HEK293T (cell line): ENCODE measurements around the gene SLC10A2.
"Not testable (repeated sequence)": the region's sequence is repeated elsewhere in the genome, so short reads cannot be mapped to it uniquely, and the experiment has no call there.

Experiments
- CTCF ChIA-PET: fragments of 350-600 bp; formaldehyde crosslinking; extraction: SDS; loops from one replicate; lab custom pipeline; 2021; ENCODE audit warnings: antibody characterized with exemption, inconsistent platforms; lab: Yijun Ruan, JAX
- POLR2A ChIA-PET: fragments of 350-600 bp; formaldehyde crosslinking; extraction: SDS; loops from one replicate; lab custom pipeline; 2020; ENCODE audit warnings: antibody characterized with exemption, inconsistent platforms; lab: Yijun Ruan, JAX
- DNase-seq: peaks from one replicate; pipeline ENCODE4 v3.0.0; 2012; ENCODE audit warnings: mixed read lengths; ENCODE audit errors: extremely low spot score
- ARNT ChIP-seq: fragments of 450-650 bp; IDR thresholded peaks from 2 replicates; pipeline ENCODE4 v1.6.1; 2017; ENCODE audit warnings: mild to moderate bottlenecking
- BHLHE40 ChIP-seq: fragments of 450-650 bp; IDR thresholded peaks from 2 replicates; pipeline ENCODE4 v1.6.1; 2016; ENCODE audit warnings: mild to moderate bottlenecking, moderate library complexity, borderline replicate concordance
- CTBP1 ChIP-seq: fragments of 450-650 bp; IDR thresholded peaks from 2 replicates; pipeline ENCODE4 v1.6.1; 2016; ENCODE audit warnings: borderline replicate concordance
- ELF4 ChIP-seq: fragments of 450-650 bp; IDR thresholded peaks from 2 replicates; pipeline ENCODE4 v1.6.1; 2017; ENCODE audit warnings: antibody characterized with exemption
- FOXA1 ChIP-seq: fragments of 450-650 bp; IDR thresholded peaks from 2 replicates; pipeline ENCODE4 v1.6.1; 2016; ENCODE audit warnings: mild to moderate bottlenecking
- FOXK2 ChIP-seq: fragments of 450-650 bp; IDR thresholded peaks from 2 replicates; pipeline ENCODE4 v1.6.1; 2016; ENCODE audit warnings: mild to moderate bottlenecking
- FOXM1 ChIP-seq: fragments of 450-650 bp; IDR thresholded peaks from 2 replicates; pipeline ENCODE4 v1.6.1; 2017; ENCODE audit warnings: mild to moderate bottlenecking, borderline replicate concordance
- HDGF ChIP-seq: fragments of 450-650 bp; IDR thresholded peaks from 2 replicates; pipeline ENCODE4 v1.6.1; 2017; ENCODE audit warnings: antibody characterized with exemption, borderline replicate concordance
- L3MBTL2 ChIP-seq: fragments of 450-650 bp; conservative IDR thresholded peaks from 2 replicates; pipeline ENCODE4 v1.6.1; 2016; ENCODE audit warnings: mild to moderate bottlenecking
- LEF1 ChIP-seq: fragments of 450-650 bp; IDR thresholded peaks from 2 replicates; pipeline ENCODE4 v1.6.1; 2017; ENCODE audit warnings: mild to moderate bottlenecking, borderline replicate concordance
- NFRKB ChIP-seq: fragments of 450-650 bp; IDR thresholded peaks from 2 replicates; pipeline ENCODE4 v1.6.1; 2016; ENCODE audit warnings: mild to moderate bottlenecking, moderate library complexity
- PKNOX1 ChIP-seq: fragments of 450-650 bp; IDR thresholded peaks from 2 replicates; pipeline ENCODE4 v1.6.1; 2016
- SP1 ChIP-seq: fragments of 450-650 bp; IDR thresholded peaks from 2 replicates; pipeline ENCODE4 v1.6.1; 2017
- SUZ12 ChIP-seq: fragments of 450-650 bp; IDR thresholded peaks from 2 replicates; pipeline ENCODE4 v1.6.1; 2016; ENCODE audit warnings: mild to moderate bottlenecking
- TARDBP ChIP-seq: fragments of 450-650 bp; IDR thresholded peaks from 2 replicates; pipeline ENCODE4 v1.6.1; 2016
- ZNF384 ChIP-seq: fragments of 450-650 bp; IDR thresholded peaks from 2 replicates; pipeline ENCODE4 v1.6.1; 2016

The SLC10A2 gene

DNA sequence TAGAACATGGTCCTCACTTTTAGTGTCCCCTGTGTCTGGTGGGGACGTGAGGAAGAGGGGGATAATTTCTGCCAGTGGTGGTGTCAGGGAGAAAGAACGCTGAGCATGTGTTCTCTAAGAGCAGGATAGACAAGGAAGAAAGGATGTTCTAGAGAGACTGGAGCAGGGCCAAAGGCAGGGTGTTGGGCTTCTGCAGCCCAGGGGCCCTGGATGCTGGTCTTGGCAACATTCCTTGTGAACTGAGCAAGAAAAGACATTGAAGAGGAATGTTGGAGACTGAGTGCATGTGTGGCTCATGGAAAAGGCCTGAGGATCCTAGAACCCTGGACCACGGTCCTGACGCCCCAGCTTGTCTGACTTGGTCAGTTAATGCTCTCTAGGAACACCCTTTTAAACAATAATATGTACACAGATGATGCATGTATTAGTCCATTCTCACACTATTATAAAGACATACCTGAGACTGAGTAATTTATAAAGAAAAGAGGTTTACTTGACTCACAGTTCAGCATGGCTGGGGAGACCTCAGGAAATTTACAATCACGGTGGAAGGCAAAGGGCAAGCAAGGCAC, 33.6 kb upstream of the SLC10A2 start:
- DNase-seq: no peak
- POLR2A ChIA-PET: no interaction called here
- TF ChIP-seq ARNT: no peak
- TF ChIP-seq TARDBP: no peak
- no peak for TF ChIP-seq HDGF
- TF ChIP-seq CTBP1: no peak
- no peak for TF ChIP-seq BHLHE40
- no peak for TF ChIP-seq SUZ12
- CTCF ChIA-PET: no interaction called here

DNA sequence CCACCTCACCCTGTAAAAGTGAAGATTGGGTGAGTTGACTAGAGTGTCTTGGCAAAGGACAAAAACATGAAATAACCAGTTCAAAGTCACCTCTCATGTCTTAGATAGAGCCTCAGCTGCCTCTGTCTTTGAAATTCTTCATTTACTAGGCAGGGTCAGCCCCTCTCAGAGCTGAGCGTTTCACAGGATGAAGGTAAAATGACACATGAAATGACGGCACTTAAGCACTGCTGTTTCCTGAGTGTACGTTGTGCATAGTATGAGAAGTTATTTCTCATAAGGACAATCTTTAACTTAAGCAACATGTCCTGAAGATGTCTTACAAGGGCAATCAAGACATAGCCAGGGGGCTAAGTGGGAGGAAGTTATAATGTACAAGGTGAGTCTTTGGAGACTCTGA, 32.3 kb upstream of the SLC10A2 start:
- ChIA-PET POLR2A (no interaction called here), CTCF (no interaction called here)
- TF ChIP-seq FOXK2: no peak
- TF ChIP-seq LEF1: no peak
- no peak for TF ChIP-seq L3MBTL2
- TF ChIP-seq SP1: no peak
- no peak for TF ChIP-seq HDGF
- no peak for TF ChIP-seq CTBP1
- no peak for TF ChIP-seq FOXM1
- TF ChIP-seq ELF4: no peak
- TF ChIP-seq FOXA1: no peak
- no peak for TF ChIP-seq BHLHE40
- no peak for DNase-seq

DNA sequence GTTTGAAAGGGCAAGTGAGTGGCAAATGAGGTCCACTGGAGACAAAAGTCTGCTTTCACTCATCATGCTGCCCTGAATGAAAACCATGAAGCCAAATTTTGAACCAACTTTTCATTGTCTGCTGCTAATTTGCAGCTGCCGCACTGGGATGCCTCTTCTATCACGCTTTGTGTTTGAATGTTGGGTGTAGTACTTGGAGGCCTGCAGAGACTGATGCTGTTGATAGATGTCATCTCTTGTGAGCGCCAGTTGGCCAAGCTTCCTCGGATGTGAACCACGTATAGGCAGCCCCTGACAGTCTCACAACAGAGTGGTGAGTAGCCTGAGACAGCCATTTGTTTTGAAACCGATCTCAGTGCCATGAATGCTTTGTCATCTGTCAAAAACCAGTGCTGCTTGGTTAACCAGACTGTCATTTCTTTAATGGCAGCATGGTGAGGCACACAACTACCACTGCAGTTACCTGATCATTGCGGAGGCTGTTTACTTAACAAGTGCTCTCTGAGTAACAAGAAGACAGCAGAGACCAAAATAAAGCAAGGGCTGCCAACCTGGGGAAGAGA, 31.2 kb upstream of the SLC10A2 start:
- CTCF ChIA-PET: no interaction called here
- POLR2A ChIA-PET: no interaction called here
- no peak for DNase-seq
- TF ChIP-seq SP1 (no peak), LEF1 (no peak), BHLHE40 (no peak), ARNT (no peak), SUZ12 (no peak), L3MBTL2 (no peak), FOXM1 (no peak), HDGF (no peak), CTBP1 (no peak), ZNF384 (no peak), ELF4 (no peak)

GRCh38 chr13:103093649-103094048, 27.4 kb upstream of the SLC10A2 start:
- DNase-seq, CTCF ChIA-PET, POLR2A ChIA-PET: not testable (repeated sequence)

DNA sequence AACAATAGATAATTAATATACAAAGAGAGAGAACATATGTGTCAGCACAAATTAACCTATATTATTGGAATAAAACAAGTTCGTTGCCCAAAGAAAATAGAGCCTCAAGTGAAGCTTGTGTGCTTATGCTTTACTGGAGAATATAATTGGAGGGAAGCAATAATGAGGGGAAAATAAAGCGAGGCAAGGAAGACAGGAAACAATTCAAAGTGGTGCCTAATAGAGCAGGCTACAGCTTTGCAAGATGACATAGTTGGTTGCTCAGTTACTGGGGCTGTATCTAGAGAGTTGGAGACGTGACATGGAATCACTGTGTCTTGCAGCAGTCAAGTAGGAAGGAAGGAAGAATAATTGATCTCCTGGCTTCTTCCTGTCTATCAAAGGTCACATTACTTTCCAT, 21.1 kb upstream of the SLC10A2 start:
- TF ChIP-seq SUZ12: no peak
- no peak for TF ChIP-seq SP1
- no peak for TF ChIP-seq FOXK2
- no peak for TF ChIP-seq ZNF384
- TF ChIP-seq ARNT: no peak
- TF ChIP-seq FOXA1: no peak
- no peak for TF ChIP-seq FOXM1
- no peak for TF ChIP-seq HDGF
- no peak for TF ChIP-seq PKNOX1
- TF ChIP-seq NFRKB: no peak
- TF ChIP-seq TARDBP: no peak
- no peak for TF ChIP-seq BHLHE40
- TF ChIP-seq L3MBTL2: no peak
- no peak for TF ChIP-seq CTBP1
- no peak for TF ChIP-seq ELF4
- no peak for DNase-seq
- ChIA-PET POLR2A (no interaction called here), CTCF (no interaction called here)

GRCh38 chr13:103081435-103081834, 15.2 kb upstream of the SLC10A2 start:
- TF ChIP-seq FOXM1 (no peak), SUZ12 (no peak), FOXK2 (no peak), NFRKB (no peak), ZNF384 (no peak), TARDBP (no peak), HDGF (no peak), LEF1 (no peak), ARNT (no peak), L3MBTL2 (no peak), FOXA1 (no peak), CTBP1 (no peak), BHLHE40 (no peak), SP1 (no peak), ELF4 (no peak)
- CTCF ChIA-PET: no interaction called here
- DNase-seq: no peak
- POLR2A ChIA-PET: no interaction called here

GRCh38 chr13:103078158-103078557, 11.9 kb upstream of the SLC10A2 start:
- DNase-seq: no peak
- TF ChIP-seq HDGF: no peak
- no peak for TF ChIP-seq ELF4
- TF ChIP-seq SUZ12: no peak
- no peak for TF ChIP-seq FOXM1
- TF ChIP-seq ZNF384: no peak
- no peak for TF ChIP-seq PKNOX1
- TF ChIP-seq BHLHE40: no peak
- TF ChIP-seq LEF1: no peak
- no peak for TF ChIP-seq SP1
- no peak for TF ChIP-seq NFRKB
- TF ChIP-seq FOXK2: no peak
- no peak for TF ChIP-seq ARNT
- no peak for TF ChIP-seq CTBP1
- ChIA-PET POLR2A (no interaction called here), CTCF (no interaction called here)
